ENCODE data around the gene EMB.
"Not testable (repeated sequence)": the region's sequence is repeated elsewhere in the genome, so short reads cannot be mapped to it uniquely, and the experiment has no call there.

The EMB gene

GRCh38 chr5:50440651-50441492, at the start of gene EMB:
EMB (minus strand) TSS chr5:50441288; CDS start chr5:50441151, 137 bp downstream.
- peak; percentile 54 for DNase-seq (ENCODE audit: low read depth)

- not testable (repeated sequence) for DNase-seq (ENCODE audit: low read depth)
These were observed 48.4 kb upstream of the EMB start for GRCh38 chr5:50489491-50489890.

DNA sequence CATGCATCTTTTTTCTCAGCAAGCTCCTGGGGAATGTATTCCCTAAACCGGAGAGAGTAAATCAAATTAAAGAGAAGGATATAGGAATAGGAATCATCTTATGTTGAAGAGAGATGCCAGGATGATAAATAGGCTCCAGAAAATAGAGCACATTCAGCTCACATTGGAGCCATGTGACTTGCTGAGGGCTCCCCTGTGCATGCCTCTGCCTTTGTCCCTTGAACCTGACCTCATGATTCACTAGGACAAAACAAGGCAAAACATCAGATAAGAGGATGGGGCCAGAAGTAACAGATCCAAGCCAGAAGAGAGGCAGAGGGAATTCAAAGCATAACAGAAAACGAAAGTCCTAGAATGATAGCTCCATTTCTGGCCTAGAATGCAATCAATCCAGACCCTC, 37.7 kb upstream of the EMB start:
- not testable (repeated sequence) for DNase-seq (ENCODE audit: low read depth)

- no peak for DNase-seq (ENCODE audit: low read depth)
These were observed 35.5 kb upstream of the EMB start for GRCh38 chr5:50476549-50476948.

GRCh38 chr5:50465015-50465414, 23.9 kb upstream of the EMB start:
- DNase-seq (ENCODE audit: low read depth): not testable (repeated sequence)

GRCh38 chr5:50463726-50464125, 22.6 kb upstream of the EMB start:
- no peak for DNase-seq (ENCODE audit: low read depth)

DNA sequence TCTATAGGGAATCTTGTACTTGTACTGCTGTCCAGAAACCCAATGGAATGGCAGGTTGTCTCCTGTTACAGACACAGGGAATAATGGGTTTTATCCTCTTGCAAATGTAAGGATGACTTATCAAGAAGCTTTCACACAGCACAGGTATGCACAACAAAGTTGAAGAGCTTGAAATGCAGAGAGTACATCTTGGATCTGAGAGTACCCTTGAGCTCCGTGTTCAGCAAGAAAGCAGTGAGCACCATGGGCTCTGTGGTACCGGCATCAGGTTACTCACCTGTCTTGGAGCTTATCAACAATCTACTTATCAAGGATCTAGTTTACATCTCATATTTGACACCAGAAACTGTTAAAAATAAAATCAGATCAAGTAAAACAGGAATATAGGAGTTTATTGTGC, 22.0 kb upstream of the EMB start:
- DNase-seq (ENCODE audit: low read depth): no peak

GRCh38 chr5:50462579-50462978, 21.5 kb upstream of the EMB start:
- DNase-seq (ENCODE audit: low read depth): not testable (repeated sequence)

DNA sequence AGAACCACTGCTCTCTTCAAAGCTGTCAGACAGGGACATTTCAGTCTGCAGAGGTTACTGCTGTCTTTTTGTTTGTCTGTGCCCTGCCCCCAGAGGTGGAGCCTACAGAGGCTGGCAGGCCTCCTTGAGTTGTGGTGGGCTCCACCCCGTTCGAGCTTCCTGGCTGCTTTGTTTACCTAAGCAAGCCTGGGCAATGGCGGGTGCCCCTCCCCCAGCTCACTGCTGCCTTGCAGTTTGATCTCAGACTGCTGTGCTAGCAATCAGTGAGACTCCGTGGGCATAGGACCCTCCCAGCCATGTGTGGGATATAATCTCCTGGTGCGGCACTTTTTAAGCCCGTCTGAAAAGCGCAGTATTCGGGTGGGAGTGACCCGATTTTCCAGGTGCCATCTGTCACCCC, 17.3 kb upstream of the EMB start:
- not testable (repeated sequence) for DNase-seq (ENCODE audit: low read depth)

DNA sequence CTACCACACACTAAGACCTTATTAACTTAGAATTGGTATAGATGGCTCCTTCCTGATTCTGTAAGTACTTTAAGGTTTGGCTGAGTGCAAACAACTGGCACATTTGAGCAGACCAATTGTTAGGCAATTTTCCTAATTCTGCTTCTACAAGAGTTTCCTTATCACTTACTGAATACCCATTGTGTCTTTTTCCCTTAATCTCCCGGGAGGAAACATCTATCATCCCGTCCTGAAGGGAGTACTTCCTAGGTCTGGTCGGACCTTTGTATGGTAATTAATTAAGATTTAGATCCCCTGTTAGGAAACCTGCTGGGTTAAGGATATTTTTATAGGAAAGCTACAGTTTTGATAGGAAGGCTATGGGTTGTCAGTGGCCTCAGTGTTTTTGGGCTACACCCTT, 8.2 kb upstream of the EMB start:
- DNase-seq (ENCODE audit: low read depth): not testable (repeated sequence)

DNA sequence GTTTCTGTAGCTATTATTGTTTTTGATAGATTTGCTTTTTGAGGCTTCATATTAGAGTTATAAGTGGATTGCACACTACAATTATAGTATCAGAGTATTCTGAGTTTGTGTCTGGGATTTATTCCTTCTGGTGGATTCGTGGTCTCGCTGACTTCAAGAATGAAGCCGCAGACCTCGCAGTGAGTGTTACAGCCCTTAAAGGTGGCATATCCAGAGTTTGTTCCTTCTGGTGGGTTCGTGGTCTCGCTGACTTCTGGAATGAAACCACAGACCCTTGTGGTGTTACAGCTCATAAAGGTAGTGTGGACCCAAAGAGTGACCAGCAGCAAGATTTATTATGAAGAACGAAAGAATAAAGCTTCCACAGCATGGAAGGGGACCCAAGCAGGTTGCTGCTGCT, 6.9 kb upstream of the EMB start:
- DNase-seq (ENCODE audit: low read depth): no peak

DNA sequence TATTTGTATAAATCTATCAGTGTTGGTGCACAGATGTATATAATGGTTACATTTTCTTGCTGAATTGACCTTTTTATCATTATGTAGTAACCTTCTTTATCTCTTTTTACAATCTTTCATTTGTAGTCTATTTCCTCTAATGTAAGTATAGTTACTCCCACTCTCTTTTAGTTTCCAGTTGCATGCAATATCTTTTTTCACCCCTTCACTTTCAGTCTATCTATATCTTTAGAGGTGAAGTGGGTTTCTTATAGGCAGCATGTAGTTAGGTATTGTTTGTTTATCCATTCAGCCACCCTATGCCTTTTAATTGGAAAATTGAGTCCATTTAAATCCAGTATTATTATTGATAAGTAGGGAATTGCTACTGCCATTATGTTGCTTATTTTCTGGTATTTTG, 6.1 kb upstream of the EMB start:
- no peak for DNase-seq (ENCODE audit: low read depth)

DNA sequence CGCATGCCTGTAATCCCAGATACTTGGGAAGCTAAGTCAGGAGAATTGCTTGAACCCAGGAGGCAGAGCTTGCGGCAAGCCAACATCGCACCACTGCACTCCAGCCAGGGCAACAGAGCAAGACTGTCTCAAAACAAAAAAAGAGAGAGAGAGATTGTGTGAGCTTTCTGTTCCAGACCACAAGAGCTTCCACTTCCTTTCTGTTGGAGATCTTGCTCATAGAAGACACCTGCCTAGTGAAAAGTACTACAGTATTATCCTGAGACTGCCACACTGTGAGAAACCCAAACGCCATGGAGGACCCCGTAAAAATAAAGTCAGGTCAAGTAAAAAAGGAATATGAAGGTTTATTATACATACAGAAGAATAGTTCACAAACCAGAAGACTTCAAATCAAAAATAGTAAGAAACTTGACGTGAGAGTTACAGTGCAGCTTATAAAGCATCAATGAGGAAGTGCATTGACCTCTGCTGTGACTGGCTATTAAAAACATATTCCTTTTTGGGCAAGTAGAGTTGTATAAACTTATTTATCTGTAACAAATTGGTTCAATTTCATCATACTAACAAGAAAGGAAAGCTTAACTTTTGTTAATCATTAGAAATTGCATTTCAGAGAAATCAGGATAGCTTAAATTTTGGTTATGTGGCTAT, 4.3 kb upstream of the EMB start:
- DNase-seq (ENCODE audit: low read depth): no peak

GRCh38 chr5:50442559-50443539, 1.8 kb upstream of the EMB start:
- not testable (repeated sequence) for DNase-seq (ENCODE audit: low read depth)

DNA sequence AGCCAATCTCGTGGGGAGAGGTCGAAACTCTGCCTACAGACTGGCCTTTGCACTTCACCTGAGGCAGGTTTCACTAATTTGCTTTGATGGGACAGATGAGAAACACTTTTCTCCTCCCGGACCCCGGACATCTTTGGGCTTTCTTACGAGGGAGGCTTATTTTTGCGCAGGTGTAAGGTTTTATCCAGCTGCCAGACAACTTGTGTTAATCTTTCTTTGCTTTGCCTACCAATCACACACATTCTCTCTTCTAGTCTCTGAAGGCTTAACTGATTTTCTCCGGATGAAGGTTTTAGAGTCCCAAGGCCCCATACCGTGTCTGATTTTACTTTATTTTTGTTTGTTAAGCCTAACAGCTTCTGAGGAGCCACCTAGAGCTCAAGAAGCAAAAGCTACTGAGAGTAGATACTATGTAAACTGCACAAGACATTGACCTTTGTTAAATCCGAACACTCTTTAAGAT, 436 bp upstream of the EMB start:
- DNase-seq (ENCODE audit: low read depth): no peak

DNA sequence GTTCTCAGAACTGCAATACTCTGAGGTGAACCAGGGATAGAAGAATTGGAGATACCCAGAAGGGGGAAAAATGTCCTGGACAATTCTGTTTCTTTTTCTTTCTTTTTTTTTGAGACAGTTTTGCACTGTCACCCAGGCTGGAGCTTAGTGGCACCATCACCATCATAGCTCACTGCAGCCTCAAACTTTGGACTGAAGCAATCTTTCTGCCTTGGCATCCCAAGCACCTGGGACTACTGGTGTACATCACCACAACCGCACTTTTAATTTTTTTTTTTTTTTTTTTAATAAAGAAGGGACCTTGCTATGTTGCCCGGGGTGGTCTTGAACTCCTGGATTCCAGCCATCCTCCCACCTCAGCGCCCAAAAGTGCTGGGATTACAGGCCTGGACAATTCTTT, 1.9 kb downstream of the EMB start:
- DNase-seq (ENCODE audit: low read depth): no peak

DNA sequence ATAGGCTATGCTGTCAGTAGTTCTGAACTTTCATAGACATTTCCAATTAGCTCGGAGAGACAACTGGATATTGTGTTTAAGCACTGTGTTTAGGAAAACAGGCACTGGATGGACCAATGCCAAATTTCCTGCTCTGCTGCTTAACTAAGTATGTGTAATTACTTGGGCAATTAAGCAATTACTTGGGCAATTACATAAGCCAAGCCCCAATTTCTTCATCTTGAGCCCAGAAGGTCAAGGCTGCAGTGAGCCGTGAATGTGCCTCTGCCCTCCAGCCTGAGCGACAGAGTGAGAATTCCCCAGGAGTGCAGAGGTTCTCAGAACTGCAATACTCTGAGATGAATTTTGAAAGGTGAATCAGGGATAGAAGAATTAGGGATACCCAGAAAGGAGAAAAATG, 3.0 kb downstream of the EMB start:
- not testable (repeated sequence) for DNase-seq (ENCODE audit: low read depth)

- DNase-seq (ENCODE audit: low read depth): no peak
These were observed 5.9 kb downstream of the EMB start for GRCh38 chr5:50435168-50435567.

- DNase-seq (ENCODE audit: low read depth): not testable (repeated sequence)
These were observed 9.8 kb downstream of the EMB start for GRCh38 chr5:50431133-50431904.

GRCh38 chr5:50423100-50423799, 17.8 kb downstream of the EMB start:
- not testable (repeated sequence) for DNase-seq (ENCODE audit: low read depth)

Measured in stimulated activated CD8-positive, alpha-beta memory T cell treated with anti-CD3 and anti-CD28 coated beads, Interleukin-15, amount 100 ng/mL, for 1 hour (primary cell).